Measurements from ENCODE around the gene RAB20.

GRCh38 chr13:110540871-110541525 lies 20.5 kb downstream of the RAB20 start:
- no peak for TF ChIP-seq CTCF (IDR thresholded peaks at IDR 0.05)
- TF ChIP-seq POLR2A (IDR thresholded peaks at IDR 0.05) = peak; percentile 15
